Measurements from ENCODE around the gene CACNA1A.

- TF ChIP-seq CTCF (IDR thresholded peaks at IDR 0.05; ENCODE audit: low read length) (no peak), EZH2 (IDR thresholded peaks at IDR 0.05; ENCODE audit: borderline replicate concordance, low read length) (no peak)
These were observed 163.6 kb downstream of the CACNA1A start for GRCh38 chr19:13342672-13343071.
